Head of caudate nucleus (tissue), 42 donors: ENCODE data around the gene MED10.

ENCODE experiments used
- DNase-seq, 42 donors: peaks; one replicate each; pipeline versions ENCODE4 v3.0.0 to v3.0.0-alpha.2; 2020 to 2021; ENCODE audit warnings: mixed read lengths in 7 of 42
- intact Hi-C: fragments of 100-400 bp; cut with DNase I; formaldehyde crosslinking; loops from one replicate; pipeline ENCODE4 v1.15.0; 2022

Gene MED10

DNA sequence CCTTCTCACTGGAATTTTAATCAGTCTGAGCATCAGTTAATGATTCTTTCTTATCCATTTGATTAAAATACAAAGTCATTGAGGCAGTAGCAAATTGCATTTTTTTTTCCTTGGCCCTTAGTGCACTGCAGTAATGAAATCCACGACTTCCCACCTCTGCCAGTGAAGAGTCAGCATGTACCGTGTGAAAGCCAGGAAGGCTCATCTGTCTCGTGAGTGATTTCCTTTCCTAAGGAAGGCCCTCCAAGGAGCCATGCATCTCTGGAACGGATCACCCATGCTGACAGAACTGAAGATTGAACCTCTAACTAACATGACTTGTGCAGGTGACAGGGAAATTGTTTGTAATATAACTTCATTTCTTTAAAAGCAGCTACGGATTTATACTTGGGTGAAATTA is 51.6 kb downstream of the MED10 start:
- no peak for DNase-seq
- intact Hi-C loops, result loop anchor here (10.0 kb wide), 1 partner anchor 1352 kb away; no protein-coding TSS in a partner anchor

GRCh38 chr5:6322163-6322713 is 56.1 kb downstream of the MED10 start:
- intact Hi-C loops, result loop anchor here (10.0 kb wide), 1 partner anchor 1347 kb away; no protein-coding TSS in a partner anchor
- no peak for DNase-seq
